Measurements from ENCODE around the gene TTC23. TPM values are rescaled to one million over a fixed set of nuclear protein-coding genes. Genes with fewer than 3 reads are reported as not detected.
"Not testable (repeated sequence)": the region's sequence is repeated elsewhere in the genome, so short reads cannot be mapped to it uniquely, and the experiment has no call there.

TTC23 gene
- polyA plus RNA-seq, 2 of the 4 experiments (the other 2 are of a cell fraction) = 7.0 to 16.5 TPM

GRCh38 chr15:99238849-99239248 is 10.5 kb downstream of the TTC23 start:
- Histone ChIP-seq H3K9me3 (no peaks in the 10 kb centered on the region), H3K27ac (no peak overlapping the region), H3K4me1 (no peaks in the 10 kb centered on the region), H3K4me2 (no peak overlapping the region), H3K4me3 (no peak overlapping the region)
- WGBS (ENCODE audit: missing lambda C conversion rate) = 81% methylated on average over 3 of the region's 3 CpGs
- CTCF ChIA-PET = interaction anchor here (0.6 to 1.2 kb wide), 2 partner anchors 8 to 140 kb away, joined by 3 to 4 read pairs; no protein-coding TSS in a partner anchor
- DNase-seq (ENCODE audit: low read depth in 1 of 2, low spot score in 1 of 2) = no peak
- POLR2A ChIA-PET = no interaction called here
- no peak for ATAC-seq
- no peak for FAIRE-seq
- TF ChIP-seq RAD21 (conservative IDR thresholded peaks at IDR 0.05 in 1 of 2, IDR thresholded peaks at IDR 0.05 in 1 of 2) (no peak), ZSCAN20 (CRISPR knock-in tag; IDR thresholded peaks at IDR 0.05) (no peak), EHMT2 (IDR thresholded peaks at IDR 0.05; ENCODE audit: low read depth) (no peak), SMC3 (IDR thresholded peaks at IDR 0.05) (no peak), HOXB5 (CRISPR knock-in tag; IDR thresholded peaks at IDR 0.05) (no peak), KDM5A (IDR thresholded peaks at IDR 0.05) (no peak), CHD2 (IDR thresholded peaks at IDR 0.05; ENCODE audit: low read length, partially characterized antibody) (no peak), CHD4 (IDR thresholded peaks at IDR 0.05; ENCODE audit: borderline replicate concordance) (no peak), ZNF302 (CRISPR knock-in tag; IDR thresholded peaks at IDR 0.05) (no peak), CBX2 (IDR thresholded peaks at IDR 0.05; ENCODE audit: borderline replicate concordance, low read depth) (no peak)
- TF ChIP-seq, protein P1, sequence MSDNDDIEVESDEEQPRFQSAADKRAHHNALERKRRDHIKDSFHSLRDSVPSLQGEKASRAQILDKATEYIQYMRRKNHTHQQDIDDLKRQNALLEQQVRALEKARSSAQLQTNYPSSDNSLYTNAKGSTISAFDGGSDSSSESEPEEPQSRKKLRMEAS (IDR thresholded peaks at IDR 0.05) = no peak
- TF ChIP-seq, protein P2, sequence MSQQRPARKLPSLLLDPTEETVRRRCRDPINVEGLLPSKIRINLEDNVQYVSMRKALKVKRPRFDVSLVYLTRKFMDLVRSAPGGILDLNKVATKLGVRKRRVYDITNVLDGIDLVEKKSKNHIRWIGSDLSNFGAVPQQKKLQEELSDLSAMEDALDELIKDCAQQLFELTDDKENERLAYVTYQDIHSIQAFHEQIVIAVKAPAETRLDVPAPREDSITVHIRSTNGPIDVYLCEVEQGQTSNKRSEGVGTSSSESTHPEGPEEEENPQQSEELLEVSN (IDR thresholded peaks at IDR 0.05; ENCODE audit: borderline replicate concordance, low read depth) = no peak

DNA sequence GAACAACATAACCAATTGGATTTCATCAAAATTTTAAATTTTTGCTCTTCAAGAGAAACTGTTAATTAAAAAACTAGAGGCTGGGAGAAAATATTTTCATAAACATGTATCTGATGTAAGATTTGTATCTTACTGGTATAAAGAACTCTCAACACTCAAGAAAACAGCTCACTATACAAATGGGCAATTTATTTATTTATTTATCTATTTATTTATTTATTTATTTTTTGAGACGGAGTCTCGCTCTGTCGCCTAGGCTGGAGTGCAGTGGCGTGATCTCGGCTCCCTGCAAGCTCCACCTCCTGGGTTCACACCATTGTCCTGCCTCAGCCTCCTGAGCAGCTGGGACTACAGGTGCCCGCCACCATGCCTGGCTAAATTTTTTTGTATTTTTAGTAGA is 15.2 kb downstream of the TTC23 start:
- ATAC-seq; H3K27ac ChIP-seq; H3K4me3 ChIP-seq; H3K9me3 ChIP-seq; POLR2A ChIA-PET; H3K4me1 ChIP-seq; H3K4me2 ChIP-seq; FAIRE-seq; DNase-seq (ENCODE audit: low read depth in 1 of 2, low spot score in 1 of 2): not testable (repeated sequence)
- WGBS (ENCODE audit: missing lambda C conversion rate) = 95% methylated on average over 6 of the region's 6 CpGs
- CTCF ChIA-PET = interaction anchor here (1.0 to 1.3 kb wide), 3 partner anchors 10 to 134 kb away, joined by 3 to 4 read pairs (median 4); no protein-coding TSS in a partner anchor
- peak; percentile 84 for TF ChIP-seq ZC3H11A (IDR thresholded peaks at IDR 0.05)

- ATAC-seq = no peak
- H3K27ac ChIP-seq = no peak overlapping the region
- ChIA-PET POLR2A (no interaction called here), CTCF (interaction anchor here (0.6 to 1.2 kb wide), 2 partner anchors 9 to 287 kb away, joined by 3 to 4 read pairs; no protein-coding TSS in a partner anchor)
- H3K4me1 ChIP-seq = no peaks in the 10 kb centered on the region
- WGBS (ENCODE audit: missing lambda C conversion rate) = 94% methylated on average over 2 of the region's 2 CpGs
- H3K9me3 ChIP-seq = no peaks in the 10 kb centered on the region
- peak; percentile 36 for FAIRE-seq
- no peak overlapping the region for H3K4me3 ChIP-seq
- TF ChIP-seq FOSL2 (IDR thresholded peaks at IDR 0.05) (no peak), FOSL2 (CRISPR knock-in tag; IDR thresholded peaks at IDR 0.05) (no peak), ESRRA (IDR thresholded peaks at IDR 0.05; ENCODE audit: borderline replicate concordance, low read length) (no peak), CBX2 (IDR thresholded peaks at IDR 0.05; ENCODE audit: borderline replicate concordance, low read depth) (no peak), NFE2L2 (conservative IDR thresholded peaks at IDR 0.05; ENCODE audit: low read length) (no peak), KDM1A (IDR thresholded peaks at IDR 0.05; ENCODE audit: low read depth) (no peak), HES2 (IDR thresholded peaks at IDR 0.05) (no peak), RCOR1 (IDR thresholded peaks at IDR 0.05; ENCODE audit: low read depth, low read length) (no peak), FOSB (CRISPR knock-in tag; IDR thresholded peaks at IDR 0.05) (no peak), ZSCAN20 (CRISPR knock-in tag; IDR thresholded peaks at IDR 0.05) (no peak), POLR2A (IDR thresholded peaks at IDR 0.05; ENCODE audit: low read length) (no peak), BHLHE40 (IDR thresholded peaks at IDR 0.05; ENCODE audit: low read depth, low read length) (no peak), CHD4 (IDR thresholded peaks at IDR 0.05; ENCODE audit: borderline replicate concordance) (no peak), TP53 (CRISPR knock-in tag; IDR thresholded peaks at IDR 0.05) (no peak), MAZ (IDR thresholded peaks at IDR 0.05; ENCODE audit: borderline replicate concordance, low read depth, low read length) (no peak)
- no peak for DNase-seq (ENCODE audit: low read depth in 1 of 2, low spot score in 1 of 2)
- H3K4me2 ChIP-seq = no peak overlapping the region
These were observed 16.6 kb downstream of the TTC23 start for GRCh38 chr15:99232740-99233139.

All from A549 (cell line).